ENCODE results near the gene FAM124A. TPM values are rescaled to one million over a fixed set of nuclear protein-coding genes. Genes with fewer than 3 reads are reported as not detected.
A peak's percentile ranks its signal among the peaks of the same experiment; 100 is the strongest.

The FAM124A gene
- total and polyA plus RNA-seq, 2 of the 8 experiments (the other 6 are each of a cell fraction or from before 2014, with no cell fraction given), result 40.7 to 49.9 TPM

- no peak overlapping the region for H3K23ac ChIP-seq (ENCODE audit: insufficient read length)
- peaks cover 3 to 53% (median 25%) of the 10 kb centered on the region in 4 experiments; a peak in 7 of 8 replicates for H3K36me3 ChIP-seq (ENCODE audit: control insufficient read depth in 2 of 4, insufficient read depth in 4 of 4, low read length in 3 of 4)
- no peaks in the 10 kb centered on the region for H3K9me3 ChIP-seq (ENCODE audit: insufficient read depth in 2 of 2, low read depth in 1 of 2, low read length in 1 of 2)
- ChIA-PET CTCF (ENCODE audit: partially characterized antibody) (interaction anchor here (0.6 to 2.4 kb wide), 10 partner anchors 7 to 109 kb away, joined by 3 to 9 read pairs (median 4); no protein-coding TSS in a partner anchor), POLR2A (ENCODE audit: partially characterized antibody) (interaction anchor here (0.6 to 6.9 kb wide), 9 partner anchors 8 to 65 kb away, joined by 3 to 77 read pairs (median 3); no protein-coding TSS in a partner anchor)
- H3K4me1 ChIP-seq (replicated peaks in 1 of 4; ENCODE audit: control insufficient read depth in 3 of 4, insufficient read depth in 4 of 4, low read length in 3 of 4), result peaks cover 6 to 16% (median 15%) of the 10 kb centered on the region in 4 experiments; a peak in 6 of 7 replicates
- no peak for DNase-seq (ENCODE audit: low read depth in 1 of 2, low spot score in 2 of 2)
- peaks cover 16% of the 10 kb centered on the region; the same call in 1 of the 2 replicates for H3K79me1 ChIP-seq (ENCODE audit: low read depth, low read length)
- H3K27ac ChIP-seq (ENCODE audit: low read depth, low read length), result no peak overlapping the region
- no peak for FAIRE-seq
- no peak overlapping the region for H3K9ac ChIP-seq (replicated peaks in 1 of 4; ENCODE audit: extremely low read depth in 1 of 4, low read depth in 3 of 4, low read length in 3 of 4)
- 0 out of 2 replicates have a peak overlapping the region, but pooled peaks have one; percentile 35 for H4K8ac ChIP-seq (ENCODE audit: extremely low read depth, insufficient read depth, low read length)
- H2AK5ac ChIP-seq (ENCODE audit: low read depth, low read length), result peak overlapping the region; percentile 32; the same call in 1 of the 2 replicates
- no peak overlapping the region; the same call in 1 of the 2 replicates for H3K18ac ChIP-seq (ENCODE audit: extremely low read depth, low read length)
- no peak overlapping the region for H3K56ac ChIP-seq (replicated peaks; ENCODE audit: insufficient read length, low read depth, low read length)
- H4K5ac ChIP-seq (ENCODE audit: insufficient read length, low read depth, low read length), result no peak overlapping the region
- H2BK20ac ChIP-seq (ENCODE audit: low read length), result no peak overlapping the region
- no peak overlapping the region for H3K4me2 ChIP-seq (ENCODE audit: insufficient read depth in 1 of 2, low read depth in 2 of 2, low read length in 2 of 2)
- H4K20me1 ChIP-seq (replicated peaks in 1 of 2; ENCODE audit: control insufficient read depth in 1 of 2, insufficient read depth in 2 of 2, low read length in 2 of 2), result no peaks in the 10 kb centered on the region
- H2BK12ac ChIP-seq (ENCODE audit: low read depth, low read length), result no peak overlapping the region
- H3K4me3 ChIP-seq (ENCODE audit: extremely low read depth in 1 of 4, insufficient read depth in 2 of 4, low read depth in 3 of 4, low read length in 4 of 4), result no peak overlapping the region
- no peak overlapping the region for H4K91ac ChIP-seq (replicated peaks; ENCODE audit: insufficient read length, low read length)
- H3K27me3 ChIP-seq (replicated peaks in 1 of 4; ENCODE audit: control insufficient read depth in 3 of 4, extremely low read depth in 1 of 4, insufficient read depth in 3 of 4, low read length in 3 of 4), result no peaks in the 10 kb centered on the region
- no peak overlapping the region for H3K4ac ChIP-seq (replicated peaks; ENCODE audit: insufficient read length, low read depth, low read length)
- 89% methylated on average over 10 of the region's 10 CpGs; no CpG with 5 or more reads in 1 of the 2 experiments for WGBS, 2 experiments (ENCODE audit: extremely low coverage in 1 of 2, insufficient coverage in 1 of 2, insufficient read length in 1 of 2, insufficient replicate concordance in 2 of 2, low coverage in 1 of 2, low lambda C conversion rate in 2 of 2, missing lambda C conversion rate in 1 of 2)
- no peak overlapping the region for H2BK5ac ChIP-seq (ENCODE audit: low read depth, low read length)
- H3K14ac ChIP-seq (ENCODE audit: insufficient read length), result no peak overlapping the region
- H2AFZ ChIP-seq (ENCODE audit: low read length), result no peak overlapping the region
- H2BK120ac ChIP-seq (replicated peaks; ENCODE audit: low read depth, low read length), result no peak overlapping the region
- 0 out of 2 replicates have a peak overlapping the region, but pooled peaks have one; percentile 13 for H2BK15ac ChIP-seq (ENCODE audit: low read length)
- no peaks in the 10 kb centered on the region for H3K23me2 ChIP-seq (ENCODE audit: low read depth, low read length)
- peaks cover 0 to 70% of the 10 kb centered on the region in 2 experiments; a peak in 2 of 4 replicates for H3K79me2 ChIP-seq (ENCODE audit: control insufficient read depth in 1 of 2, insufficient read depth in 2 of 2, low read length in 2 of 2)
- TF ChIP-seq SP2 (IDR thresholded peaks at IDR 0.05; ENCODE audit: low read length) (no peak), PHF8 (conservative IDR thresholded peaks at IDR 0.05; ENCODE audit: low read depth, low read length) (no peak), TAF1 (IDR thresholded peaks at IDR 0.05; ENCODE audit: low read depth, low read length) (no peak), EP300 (IDR thresholded peaks at IDR 0.05; ENCODE audit: borderline replicate concordance in 1 of 2, low read depth in 2 of 2, low read length in 2 of 2) (no peak), KDM4A (IDR thresholded peaks at IDR 0.05; ENCODE audit: low read depth, low read length, severe bottlenecking) (no peak), CTBP2 (IDR thresholded peaks at IDR 0.05; ENCODE audit: borderline replicate concordance, insufficient read depth, insufficient read length, low read length) (no peak), KDM5A (IDR thresholded peaks at IDR 0.05; ENCODE audit: low read length) (no peak), SP1 (IDR thresholded peaks at IDR 0.05; ENCODE audit: low read depth, low read length) (no peak), TBP (IDR thresholded peaks at IDR 0.05; ENCODE audit: low read depth, low read length) (no peak), TAF7 (optimal IDR thresholded peaks at IDR 0.05; ENCODE audit: borderline replicate concordance, low read depth, low read length) (no peak), CBX8 (IDR thresholded peaks at IDR 0.05; ENCODE audit: borderline replicate concordance, low read depth, low read length) (no peak)
These were observed 12.5 kb downstream of the FAM124A start for GRCh38 chr13:51234676-51235075.

All from H1 (cell line).